Breast epithelium (tissue), 4 donors: ENCODE results near the gene THOC6. TPM values are rescaled to one million over a fixed set of nuclear protein-coding genes. Genes with fewer than 3 reads are reported as not detected.
"Not testable (repeated sequence)": the region's sequence is repeated elsewhere in the genome, so short reads cannot be mapped to it uniquely, and the experiment has no call there.

Experiments
- DNase-seq, 2 donors: peaks; one replicate each; pipeline ENCODE4 v3.0.0-alpha.2; 2019; ENCODE audit warnings: low spot score in 2 of 2
- H3K27ac ChIP-seq, 2 donors: fragments of 200-600 bp; sonication (generic) in 1 of 2; one replicate each; pipeline ENCODE4 v1.5.1; 2016 to 2019; ENCODE audit warnings: mild to moderate bottlenecking in 1 of 2
- H3K27me3 ChIP-seq, 2 donors: fragments of 200-600 bp; sonication (generic) in 1 of 2; one replicate each; pipeline versions ENCODE4 v1.5.1 to v1.6.0; 2017 to 2019; ENCODE audit warnings: control low read depth in 1 of 2, mild to moderate bottlenecking in 1 of 2
- H3K36me3 ChIP-seq: fragments of 200-600 bp; one replicate; pipeline ENCODE4 v1.5.1; 2019
- H3K4me1 ChIP-seq, 2 donors: fragments of 200-600 bp; sonication (generic); one replicate each; pipeline ENCODE4 v1.5.1; 2016 to 2019; ENCODE audit warnings: control low read depth in 1 of 2
- H3K4me3 ChIP-seq, 3 donors: fragments of 200-600 bp; sonication (generic); 1 replicate in 2 of 3; 2 replicates in 1 of 3; pipeline ENCODE4 v1.5.1; 2016 to 2019; ENCODE audit warnings: mild to moderate bottlenecking in 3 of 3, moderate library complexity in 2 of 3
- H3K9me3 ChIP-seq, 2 donors: fragments of 200-600 bp; sonication (generic) in 1 of 2; one replicate each; pipeline ENCODE4 v1.5.1; 2016 to 2019; ENCODE audit warnings: control low read depth in 1 of 2
- CTCF ChIP-seq, 3 donors: fragments of 450-650 bp; IDR thresholded peaks; one replicate each; pipeline ENCODE4 v1.5.1; 2016 to 2017; ENCODE audit warnings: antibody characterized with exemption in 3 of 3, mild to moderate bottlenecking in 3 of 3, moderate library complexity in 3 of 3
- POLR2A ChIP-seq: fragments of 450-650 bp; IDR thresholded peaks from one replicate; pipeline ENCODE4 v1.6.1; 2016; ENCODE audit warnings: antibody characterized with exemption, mild to moderate bottlenecking, moderate library complexity
- POLR2AphosphoS5 ChIP-seq, 3 donors: sonication (generic); formaldehyde crosslinking; IDR thresholded peaks; one replicate each; pipeline ENCODE4 v1.6.1; 2017; ENCODE audit warnings: antibody characterized with exemption in 3 of 3
- intact Hi-C: fragments of 100-400 bp; cut with DNase I; formaldehyde crosslinking; loops from one replicate; pipeline ENCODE4 v1.15.1; 2023; ENCODE audit warnings: low total_unique reads
- total RNA-seq, 3 donors: library from RNA; depleted of rRNA; stranded (reverse); fragments of >200 nt; gene quantifications; one replicate each; pipeline ENCODE4 v1.1.0, GENCODE V29; 2016

The THOC6 gene
- total RNA-seq, 3 donors from 2014 or later: 15.5 to 26.1 (median 18.4) TPM

GRCh38 chr16:3068487-3068886 is 44.7 kb downstream of the THOC6 start:
- Histone ChIP-seq H3K27me3 (no peaks in the 10 kb centered on the region), H3K4me3 (no peak overlapping the region), H3K27ac (no peak overlapping the region), H3K36me3 (no peaks in the 10 kb centered on the region), H3K4me1 (no peaks in the 10 kb centered on the region), H3K9me3 (no peaks in the 10 kb centered on the region)
- intact Hi-C loops: no loop called here
- no peak for DNase-seq
- TF ChIP-seq CTCF (IDR thresholded peaks at IDR 0.05): no peak
- TF ChIP-seq POLR2A: no peak
- TF ChIP-seq POLR2AphosphoS5 (IDR thresholded peaks at IDR 0.05): no peak

- H3K27ac ChIP-seq, H3K9me3 ChIP-seq, H3K27me3 ChIP-seq, H3K4me1 ChIP-seq, H3K4me3 ChIP-seq, H3K36me3 ChIP-seq, DNase-seq, intact Hi-C loops: not testable (repeated sequence)
Observed at GRCh38 chr16:3069146-3069545, 45.3 kb downstream of the THOC6 start.

GRCh38 chr16:3070608-3071111 is 46.8 kb downstream of the THOC6 start:
- H3K27me3 ChIP-seq: no peaks in the 10 kb centered on the region
- no peak for DNase-seq
- TF ChIP-seq POLR2A (no peak), CTCF (IDR thresholded peaks at IDR 0.05) (no peak), POLR2AphosphoS5 (IDR thresholded peaks at IDR 0.05) (no peak)
- no peaks in the 10 kb centered on the region for H3K9me3 ChIP-seq
- no peak overlapping the region for H3K27ac ChIP-seq
- H3K4me1 ChIP-seq: no peaks in the 10 kb centered on the region
- H3K36me3 ChIP-seq: no peaks in the 10 kb centered on the region
- intact Hi-C loops: no loop called here
- H3K4me3 ChIP-seq: no peak overlapping the region

- Histone ChIP-seq H3K27ac (no peak overlapping the region), H3K4me1 (no peaks in the 10 kb centered on the region), H3K36me3 (no peaks in the 10 kb centered on the region), H3K4me3 (no peak overlapping the region), H3K9me3 (no peaks in the 10 kb centered on the region), H3K27me3 (no peaks in the 10 kb centered on the region)
- intact Hi-C loops: no loop called here
- TF ChIP-seq POLR2A (no peak), CTCF (IDR thresholded peaks at IDR 0.05) (no peak), POLR2AphosphoS5 (IDR thresholded peaks at IDR 0.05) (no peak)
- DNase-seq: no peak
Observed at GRCh38 chr16:3071655-3072054, 47.8 kb downstream of the THOC6 start.

- H3K27ac ChIP-seq, DNase-seq, H3K27me3 ChIP-seq, H3K9me3 ChIP-seq, intact Hi-C loops, H3K36me3 ChIP-seq, H3K4me1 ChIP-seq, H3K4me3 ChIP-seq: not testable (repeated sequence)
Observed at GRCh38 chr16:3072148-3072547, 48.3 kb downstream of the THOC6 start.

DNA sequence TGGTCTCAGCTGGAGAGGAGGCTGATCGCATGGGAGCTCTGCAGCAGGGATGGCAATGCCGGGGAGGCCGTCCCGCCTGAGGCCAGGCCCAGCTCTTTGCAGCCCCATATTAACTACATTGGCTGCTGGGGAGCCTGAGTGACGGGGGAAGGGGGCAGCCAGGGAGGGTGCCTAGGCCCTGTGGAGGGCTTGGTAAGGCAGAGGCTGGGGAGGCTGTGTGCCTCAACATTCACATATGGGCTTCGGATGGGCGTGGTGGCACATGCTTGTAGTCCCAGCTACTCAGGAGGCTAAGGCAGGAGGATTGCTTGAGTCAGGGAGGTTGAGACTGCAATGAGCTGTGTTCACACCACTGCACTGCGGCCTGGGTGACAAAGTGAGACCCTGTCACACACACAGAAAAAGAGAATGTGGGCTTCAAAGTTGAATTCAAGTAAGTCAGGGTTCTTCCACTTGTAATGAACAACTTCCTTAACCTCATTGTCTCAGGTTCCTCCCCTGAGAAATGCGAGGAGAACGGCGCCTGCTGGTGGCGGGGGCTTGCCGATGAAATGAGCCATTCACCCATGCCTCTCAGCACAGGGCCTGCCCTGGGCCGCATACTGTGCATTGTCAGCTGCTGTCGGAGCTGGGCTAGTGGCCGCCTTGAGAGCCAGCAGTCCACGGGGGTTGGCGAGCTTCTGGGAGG is 48.9 kb downstream of the THOC6 start:
- H3K9me3 ChIP-seq, H3K4me1 ChIP-seq, H3K27ac ChIP-seq, H3K27me3 ChIP-seq, DNase-seq, H3K36me3 ChIP-seq, intact Hi-C loops, H3K4me3 ChIP-seq: not testable (repeated sequence)

GRCh38 chr16:3073448-3073847 is 49.6 kb downstream of the THOC6 start:
- H3K9me3 ChIP-seq: no peaks in the 10 kb centered on the region
- TF ChIP-seq POLR2A: no peak
- TF ChIP-seq CTCF (IDR thresholded peaks at IDR 0.05): no peak
- TF ChIP-seq POLR2AphosphoS5 (IDR thresholded peaks at IDR 0.05): no peak
- no peak overlapping the region for H3K4me3 ChIP-seq
- no peak for DNase-seq
- intact Hi-C loops: no loop called here
- no peak overlapping the region for H3K27ac ChIP-seq
- no peaks in the 10 kb centered on the region for H3K27me3 ChIP-seq
- H3K4me1 ChIP-seq: no peaks in the 10 kb centered on the region
- H3K36me3 ChIP-seq: no peaks in the 10 kb centered on the region
